Rectal smooth muscle tissue (tissue), 1 donor: ENCODE results near the gene EPHA6.

Experiments
- H3K27ac ChIP-seq: one replicate; pipeline ENCODE4 v1.7.0; 2013; ENCODE audit warnings: low read depth, low read length, inconsistent platforms
- H3K27me3 ChIP-seq: one replicate; pipeline ENCODE4 v1.7.0; 2013; ENCODE audit warnings: low read length; ENCODE audit not compliant: control insufficient read depth, insufficient read depth
- H3K36me3 ChIP-seq: one replicate; pipeline ENCODE4 v1.7.0; 2013; ENCODE audit warnings: low read length; ENCODE audit not compliant: control insufficient read depth, insufficient read depth
- H3K4me1 ChIP-seq: one replicate; pipeline ENCODE4 v1.7.0; 2013; ENCODE audit warnings: low read length; ENCODE audit not compliant: control insufficient read depth, insufficient read depth
- H3K4me3 ChIP-seq: one replicate; pipeline ENCODE4 v1.7.0; 2013; ENCODE audit warnings: low read length
- H3K9ac ChIP-seq: one replicate; pipeline ENCODE4 v1.7.0; 2013; ENCODE audit warnings: low read length

The EPHA6 gene

GRCh38 chr3:96813820-96814650, at the start of gene EPHA6:
Gene EPHA6, plus strand, starts transcription at chr3:96814594.
- H3K9ac ChIP-seq: no peak within 1 kb of the TSS
- H3K27ac ChIP-seq: peak within 1 kb of the TSS; percentile 83
- no peaks in the 10 kb centered on the region for H3K27me3 ChIP-seq
- no peaks in the 10 kb centered on the region for H3K36me3 ChIP-seq
- peaks cover 3% of the 10 kb centered on the region for H3K4me1 ChIP-seq
- peak within 1 kb of the TSS; percentile 73 for H3K4me3 ChIP-seq

GRCh38 chr3:96776818-96777217, 37.6 kb upstream of the EPHA6 start:
- Histone ChIP-seq H3K4me3 (no peak overlapping the region), H3K27me3 (no peaks in the 10 kb centered on the region), H3K36me3 (no peaks in the 10 kb centered on the region), H3K4me1 (no peaks in the 10 kb centered on the region), H3K27ac (no peak overlapping the region), H3K9ac (no peak overlapping the region)

GRCh38 chr3:96779810-96780209, 34.6 kb upstream of the EPHA6 start:
- no peak overlapping the region for H3K27ac ChIP-seq

GRCh38 chr3:96796101-96796500, 18.3 kb upstream of the EPHA6 start:
- H3K9ac ChIP-seq: no peak overlapping the region
- no peaks in the 10 kb centered on the region for H3K27me3 ChIP-seq
- H3K4me3 ChIP-seq: no peak overlapping the region
- H3K36me3 ChIP-seq: no peaks in the 10 kb centered on the region
- H3K4me1 ChIP-seq: no peaks in the 10 kb centered on the region
- no peak overlapping the region for H3K27ac ChIP-seq

More at GRCh38 chr3:96779810-96780209, 34.6 kb upstream of the EPHA6 start:
- Histone ChIP-seq H3K27me3 (no peaks in the 10 kb centered on the region), H3K4me3 (no peak overlapping the region), H3K36me3 (no peaks in the 10 kb centered on the region), H3K9ac (no peak overlapping the region), H3K4me1 (no peaks in the 10 kb centered on the region)

- Histone ChIP-seq H3K27me3 (no peaks in the 10 kb centered on the region), H3K4me1 (no peaks in the 10 kb centered on the region), H3K36me3 (no peaks in the 10 kb centered on the region), H3K9ac (no peak overlapping the region), H3K27ac (no peak overlapping the region), H3K4me3 (no peak overlapping the region)
These were observed 10.5 kb upstream of the EPHA6 start for GRCh38 chr3:96803870-96804269.

GRCh38 chr3:96806341-96806740, 8.1 kb upstream of the EPHA6 start:
- Histone ChIP-seq H3K4me1 (no peaks in the 10 kb centered on the region), H3K36me3 (no peaks in the 10 kb centered on the region), H3K4me3 (no peak overlapping the region), H3K27ac (no peak overlapping the region), H3K9ac (no peak overlapping the region), H3K27me3 (no peaks in the 10 kb centered on the region)

GRCh38 chr3:96813134-96813819, 1.1 kb upstream of the EPHA6 start:
- Histone ChIP-seq H3K4me1 (peaks cover 3% of the 10 kb centered on the region), H3K36me3 (no peaks in the 10 kb centered on the region), H3K27ac (peak overlapping the region; percentile 83), H3K9ac (no peak overlapping the region), H3K4me3 (peak overlapping the region; percentile 73), H3K27me3 (no peaks in the 10 kb centered on the region)

- H3K4me3 ChIP-seq: peak overlapping the region; percentile 73
- H3K36me3 ChIP-seq: no peaks in the 10 kb centered on the region
- peaks cover 3% of the 10 kb centered on the region for H3K4me1 ChIP-seq
- peak overlapping the region; percentile 83 for H3K27ac ChIP-seq
- H3K9ac ChIP-seq: no peak overlapping the region
- H3K27me3 ChIP-seq: no peaks in the 10 kb centered on the region
These were observed 515 bp downstream of the EPHA6 start for GRCh38 chr3:96814651-96815567.

- Histone ChIP-seq H3K4me3 (no peak overlapping the region), H3K4me1 (peaks cover 8% of the 10 kb centered on the region), H3K27ac (no peak overlapping the region), H3K9ac (no peak overlapping the region), H3K36me3 (no peaks in the 10 kb centered on the region), H3K27me3 (no peaks in the 10 kb centered on the region)
These were observed 16.8 kb downstream of the EPHA6 start for GRCh38 chr3:96831175-96831574.

- H3K36me3 ChIP-seq: no peaks in the 10 kb centered on the region
- H3K4me3 ChIP-seq: no peak overlapping the region
- H3K9ac ChIP-seq: no peak overlapping the region
- peak overlapping the region; percentile 60 for H3K27ac ChIP-seq
- no peaks in the 10 kb centered on the region for H3K27me3 ChIP-seq
- H3K4me1 ChIP-seq: peaks cover 8% of the 10 kb centered on the region
These were observed 18.9 kb downstream of the EPHA6 start for GRCh38 chr3:96833301-96833700.

GRCh38 chr3:96836153-96836915, 21.9 kb downstream of the EPHA6 start:
- no peak overlapping the region for H3K9ac ChIP-seq
- peaks cover 8% of the 10 kb centered on the region for H3K4me1 ChIP-seq
- no peak overlapping the region for H3K4me3 ChIP-seq
- H3K36me3 ChIP-seq: no peaks in the 10 kb centered on the region
- no peak overlapping the region for H3K27ac ChIP-seq
- H3K27me3 ChIP-seq: no peaks in the 10 kb centered on the region
